Gastrocnemius medialis (tissue), 4 donors: ENCODE results near the gene PABPN1L.

ENCODE experiments used
- POLR2A ChIP-seq, 2 donors: fragments of 450-650 bp; IDR thresholded peaks; one replicate each; pipeline ENCODE4 v1.6.1; 2017; ENCODE audit warnings: antibody characterized with exemption in 2 of 2, mild to moderate bottlenecking in 2 of 2, moderate library complexity in 2 of 2
- TF ChIP-seq, protein P1 (sequence below), 5 experiments: fragments of 450-650 bp in 3 of 5; fragments of 200-600 bp in 2 of 5; sonication (generic) in 2 of 5; IDR thresholded peaks in 4 of 5; conservative IDR thresholded peaks in 1 of 5; 1 replicate in 4 of 5; 2 replicates in 1 of 5; pipeline ENCODE4 v1.5.1; 2016 to 2019; ENCODE audit warnings: antibody characterized with exemption in 5 of 5, mild to moderate bottlenecking in 3 of 5, moderate library complexity in 3 of 5

- TF ChIP-seq, protein P1, sequence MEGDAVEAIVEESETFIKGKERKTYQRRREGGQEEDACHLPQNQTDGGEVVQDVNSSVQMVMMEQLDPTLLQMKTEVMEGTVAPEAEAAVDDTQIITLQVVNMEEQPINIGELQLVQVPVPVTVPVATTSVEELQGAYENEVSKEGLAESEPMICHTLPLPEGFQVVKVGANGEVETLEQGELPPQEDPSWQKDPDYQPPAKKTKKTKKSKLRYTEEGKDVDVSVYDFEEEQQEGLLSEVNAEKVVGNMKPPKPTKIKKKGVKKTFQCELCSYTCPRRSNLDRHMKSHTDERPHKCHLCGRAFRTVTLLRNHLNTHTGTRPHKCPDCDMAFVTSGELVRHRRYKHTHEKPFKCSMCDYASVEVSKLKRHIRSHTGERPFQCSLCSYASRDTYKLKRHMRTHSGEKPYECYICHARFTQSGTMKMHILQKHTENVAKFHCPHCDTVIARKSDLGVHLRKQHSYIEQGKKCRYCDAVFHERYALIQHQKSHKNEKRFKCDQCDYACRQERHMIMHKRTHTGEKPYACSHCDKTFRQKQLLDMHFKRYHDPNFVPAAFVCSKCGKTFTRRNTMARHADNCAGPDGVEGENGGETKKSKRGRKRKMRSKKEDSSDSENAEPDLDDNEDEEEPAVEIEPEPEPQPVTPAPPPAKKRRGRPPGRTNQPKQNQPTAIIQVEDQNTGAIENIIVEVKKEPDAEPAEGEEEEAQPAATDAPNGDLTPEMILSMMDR (IDR thresholded peaks at IDR 0.05 in 4 of 5, conservative IDR thresholded peaks at IDR 0.05 in 1 of 5) = no peak
- no peak for TF ChIP-seq POLR2A (IDR thresholded peaks at IDR 0.05)
Observed at GRCh38 chr16:88881675-88882357, 15.4 kb upstream of the PABPN1L start.
